ENCODE data around the gene HHIP. TPM values are rescaled to one million over a fixed set of nuclear protein-coding genes. Genes with fewer than 3 reads are reported as not detected.

Gene HHIP
- total RNA-seq, 1 donor, result 0.72 TPM

GRCh38 chr4:144740316-144740715, 94.4 kb downstream of the HHIP start:
- H3K79me2 ChIP-seq (ENCODE audit: insufficient read depth, low read length), result no peaks in the 10 kb centered on the region
- no peak overlapping the region for H3K4me3 ChIP-seq (ENCODE audit: insufficient read depth, low read length)
- TF ChIP-seq, protein P1, sequence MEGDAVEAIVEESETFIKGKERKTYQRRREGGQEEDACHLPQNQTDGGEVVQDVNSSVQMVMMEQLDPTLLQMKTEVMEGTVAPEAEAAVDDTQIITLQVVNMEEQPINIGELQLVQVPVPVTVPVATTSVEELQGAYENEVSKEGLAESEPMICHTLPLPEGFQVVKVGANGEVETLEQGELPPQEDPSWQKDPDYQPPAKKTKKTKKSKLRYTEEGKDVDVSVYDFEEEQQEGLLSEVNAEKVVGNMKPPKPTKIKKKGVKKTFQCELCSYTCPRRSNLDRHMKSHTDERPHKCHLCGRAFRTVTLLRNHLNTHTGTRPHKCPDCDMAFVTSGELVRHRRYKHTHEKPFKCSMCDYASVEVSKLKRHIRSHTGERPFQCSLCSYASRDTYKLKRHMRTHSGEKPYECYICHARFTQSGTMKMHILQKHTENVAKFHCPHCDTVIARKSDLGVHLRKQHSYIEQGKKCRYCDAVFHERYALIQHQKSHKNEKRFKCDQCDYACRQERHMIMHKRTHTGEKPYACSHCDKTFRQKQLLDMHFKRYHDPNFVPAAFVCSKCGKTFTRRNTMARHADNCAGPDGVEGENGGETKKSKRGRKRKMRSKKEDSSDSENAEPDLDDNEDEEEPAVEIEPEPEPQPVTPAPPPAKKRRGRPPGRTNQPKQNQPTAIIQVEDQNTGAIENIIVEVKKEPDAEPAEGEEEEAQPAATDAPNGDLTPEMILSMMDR (IDR thresholded peaks at IDR 0.05; ENCODE audit: extremely low read depth, low read depth, low read length), result no peak
- no peak overlapping the region for H2AFZ ChIP-seq (ENCODE audit: low read length)
- H4K20me1 ChIP-seq (ENCODE audit: insufficient read depth, low read length), result no peaks in the 10 kb centered on the region
- no peaks in the 10 kb centered on the region for H3K27me3 ChIP-seq (ENCODE audit: insufficient read depth, low read length)
- H3K27ac ChIP-seq (ENCODE audit: low read depth, low read length), result no peak overlapping the region
- no peak overlapping the region for H3K4me2 ChIP-seq (ENCODE audit: insufficient read depth, low read length)
- no peak for DNase-seq (ENCODE audit: insufficient read length, low spot score, missing footprints)
- H3K4me1 ChIP-seq (ENCODE audit: insufficient read depth, low read length), result no peaks in the 10 kb centered on the region
- no peaks in the 10 kb centered on the region for H3K9me3 ChIP-seq (ENCODE audit: low read depth, low read length)
- H3K36me3 ChIP-seq (ENCODE audit: insufficient read depth, low read length), result no peaks in the 10 kb centered on the region

DNA sequence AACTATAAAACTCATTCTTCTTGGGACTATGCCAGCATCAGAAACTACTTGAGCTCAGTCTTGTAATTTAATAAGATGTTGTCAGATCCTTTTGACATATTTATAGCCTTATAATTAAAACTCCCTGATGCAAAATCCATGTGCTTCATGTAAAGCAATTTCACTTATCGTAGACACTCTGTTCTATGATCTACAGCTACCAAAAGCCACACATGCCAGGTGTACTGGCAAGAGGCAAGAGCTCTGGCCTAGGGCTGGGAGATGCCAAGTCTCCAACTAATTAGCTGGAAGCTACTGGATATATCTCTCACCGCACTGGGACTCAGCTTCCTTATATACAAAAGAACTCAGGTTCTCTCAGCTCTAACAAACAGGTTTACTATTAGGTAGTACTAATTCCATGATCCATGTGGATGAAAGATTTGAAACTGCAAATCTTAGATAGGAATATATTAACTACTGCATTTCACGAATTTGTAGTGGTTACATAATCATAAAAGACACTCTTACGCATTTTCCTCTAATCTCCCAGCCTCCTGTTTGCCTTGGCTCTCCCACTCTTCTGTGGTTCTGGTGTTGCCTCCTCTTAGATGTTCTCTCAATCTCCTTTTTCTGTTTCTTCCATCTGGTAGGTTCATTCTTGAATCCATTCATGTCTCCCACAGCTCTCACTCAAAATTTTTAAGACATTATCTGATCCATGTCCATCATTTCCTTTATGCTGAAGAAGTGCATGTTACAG, 103.0 kb downstream of the HHIP start:
- H2AFZ ChIP-seq (ENCODE audit: low read length), result no peak overlapping the region

GRCh38 chr4:144750348-144750747, 104.4 kb downstream of the HHIP start:
- no peaks in the 10 kb centered on the region for H4K20me1 ChIP-seq (ENCODE audit: insufficient read depth, low read length)
- DNase-seq (ENCODE audit: insufficient read length, low spot score, missing footprints), result no peak
- TF ChIP-seq, protein P1 (IDR thresholded peaks at IDR 0.05; ENCODE audit: extremely low read depth, low read depth, low read length), result no peak
- no peak overlapping the region for H2AFZ ChIP-seq (ENCODE audit: low read length)
- no peaks in the 10 kb centered on the region for H3K27me3 ChIP-seq (ENCODE audit: insufficient read depth, low read length)
- H3K4me1 ChIP-seq (ENCODE audit: insufficient read depth, low read length), result peaks cover 7% of the 10 kb centered on the region
- no peak overlapping the region for H3K27ac ChIP-seq (ENCODE audit: low read depth, low read length)
- H3K79me2 ChIP-seq (ENCODE audit: insufficient read depth, low read length), result no peaks in the 10 kb centered on the region
- no peaks in the 10 kb centered on the region for H3K9me3 ChIP-seq (ENCODE audit: low read depth, low read length)
- no peak overlapping the region for H3K4me2 ChIP-seq (ENCODE audit: insufficient read depth, low read length)
- no peak overlapping the region for H3K4me3 ChIP-seq (ENCODE audit: insufficient read depth, low read length)
- no peaks in the 10 kb centered on the region for H3K36me3 ChIP-seq (ENCODE audit: insufficient read depth, low read length)

More for the DNA sequence above, 103.0 kb downstream of the HHIP start:
- Histone ChIP-seq H3K4me3 (ENCODE audit: insufficient read depth, low read length) (no peak overlapping the region), H3K4me1 (ENCODE audit: insufficient read depth, low read length) (peaks cover 7% of the 10 kb centered on the region), H3K9me3 (ENCODE audit: low read depth, low read length) (no peaks in the 10 kb centered on the region), H3K79me2 (ENCODE audit: insufficient read depth, low read length) (no peaks in the 10 kb centered on the region), H3K27me3 (ENCODE audit: insufficient read depth, low read length) (no peaks in the 10 kb centered on the region), H3K27ac (ENCODE audit: low read depth, low read length) (no peak overlapping the region), H4K20me1 (ENCODE audit: insufficient read depth, low read length) (no peaks in the 10 kb centered on the region), H3K4me2 (ENCODE audit: insufficient read depth, low read length) (no peak overlapping the region), H3K36me3 (ENCODE audit: insufficient read depth, low read length) (no peaks in the 10 kb centered on the region)
- DNase-seq (ENCODE audit: insufficient read length, low spot score, missing footprints), result no peak
- TF ChIP-seq, protein P1 (IDR thresholded peaks at IDR 0.05; ENCODE audit: extremely low read depth, low read depth, low read length), result no peak

- TF ChIP-seq, protein P1 (IDR thresholded peaks at IDR 0.05; ENCODE audit: extremely low read depth, low read depth, low read length), result peak; percentile 66
- Histone ChIP-seq H4K20me1 (ENCODE audit: insufficient read depth, low read length) (no peaks in the 10 kb centered on the region), H3K27me3 (ENCODE audit: insufficient read depth, low read length) (no peaks in the 10 kb centered on the region), H3K4me1 (ENCODE audit: insufficient read depth, low read length) (no peaks in the 10 kb centered on the region), H3K27ac (ENCODE audit: low read depth, low read length) (no peak overlapping the region), H3K4me3 (ENCODE audit: insufficient read depth, low read length) (no peak overlapping the region), H2AFZ (ENCODE audit: low read length) (peak overlapping the region; percentile 52), H3K9me3 (ENCODE audit: low read depth, low read length) (no peaks in the 10 kb centered on the region), H3K36me3 (ENCODE audit: insufficient read depth, low read length) (no peaks in the 10 kb centered on the region), H3K79me2 (ENCODE audit: insufficient read depth, low read length) (no peaks in the 10 kb centered on the region), H3K4me2 (ENCODE audit: insufficient read depth, low read length) (no peak overlapping the region)
- DNase-seq (ENCODE audit: insufficient read length, low spot score, missing footprints), result peak; percentile 70
Measured at GRCh38 chr4:144754562-144755410, 108.8 kb downstream of the HHIP start.

Measured in osteoblast (primary cell).